ENCODE results near the gene RPH3AL.

The RPH3AL gene

DNA sequence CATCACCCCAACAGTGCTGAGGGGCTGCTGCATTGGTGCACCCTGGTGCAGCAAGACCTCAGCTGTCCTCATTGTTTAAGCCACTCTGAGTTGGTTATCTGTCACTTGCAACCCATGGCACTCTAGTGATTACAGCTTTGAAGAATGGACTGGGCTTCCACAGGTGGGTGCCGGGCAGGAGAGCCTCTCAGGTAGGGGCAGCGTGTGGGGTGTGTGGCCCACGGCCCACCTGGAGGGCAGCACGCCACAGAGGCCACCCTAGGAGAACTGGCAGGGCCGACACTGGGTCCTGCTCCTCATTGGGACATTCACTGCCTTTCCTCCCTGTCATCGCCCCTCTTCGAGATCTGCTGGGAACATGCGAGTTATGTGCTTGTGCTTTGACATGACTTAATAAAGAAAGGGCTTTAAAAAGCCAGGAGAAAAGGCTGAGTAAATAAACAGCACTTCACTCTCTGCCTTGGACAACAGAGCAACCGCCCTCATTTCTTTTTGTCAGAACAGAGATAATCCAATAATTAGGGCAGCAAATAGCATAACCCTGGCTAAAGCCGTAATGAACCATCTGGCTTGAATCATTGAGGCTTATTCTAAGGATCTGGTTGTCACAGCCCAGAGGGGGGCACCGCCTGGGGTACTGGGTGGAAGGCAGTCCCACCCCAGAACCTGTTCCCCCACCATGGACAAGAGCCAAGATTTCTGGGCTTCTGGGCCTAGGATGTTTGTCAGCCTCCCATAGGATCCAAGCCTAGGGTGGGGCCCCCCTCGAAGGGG lies 174.1 kb downstream of the RPH3AL start:
- Histone ChIP-seq H3K9me3 (replicated peaks in 1 of 2; ENCODE audit: control insufficient read depth in 2 of 2, insufficient read depth in 1 of 2, low read depth in 1 of 2, low read length in 2 of 2) (no peaks in the 10 kb centered on the region), H3K18ac (ENCODE audit: low read length) (no peak overlapping the region), H2BK5ac (ENCODE audit: low read length) (no peak overlapping the region), H4K91ac (ENCODE audit: low read depth, low read length, poor library complexity) (no peak overlapping the region), H3K4ac (ENCODE audit: low read length) (no peak overlapping the region), H3K27me3 (ENCODE audit: control insufficient read depth in 3 of 3, insufficient read depth in 3 of 3, low read depth in 1 of 3, low read length in 3 of 3) (peaks cover 10 to 92% (median 45%) of the 10 kb centered on the region in 3 experiments), H2AK5ac (ENCODE audit: low read depth, low read length) (peak overlapping the region; percentile 76), H3K79me1 (ENCODE audit: low read depth, low read length) (no peaks in the 10 kb centered on the region), H3K9ac (ENCODE audit: low read depth, low read length, poor library complexity) (no peak overlapping the region), H3K36me3 (replicated peaks in 1 of 2; ENCODE audit: control insufficient read depth in 2 of 2, insufficient read depth in 2 of 2, low read length in 2 of 2) (no peaks in the 10 kb centered on the region), H2BK12ac (ENCODE audit: low read length) (no peak overlapping the region), H3K4me1 (ENCODE audit: control insufficient read depth in 2 of 2, insufficient read depth in 1 of 2, low read depth in 1 of 2, low read length in 2 of 2) (peaks cover 3 to 7% of the 10 kb centered on the region in 2 donors), H3K23ac (ENCODE audit: low read depth, low read length, poor library complexity) (no peak overlapping the region), H4K8ac (ENCODE audit: low read depth, low read length) (no peak overlapping the region), H3K27ac (replicated peaks; ENCODE audit: low read length) (no peak overlapping the region), H2AFZ (ENCODE audit: low read length) (no peak overlapping the region), H3K14ac (ENCODE audit: low read length) (no peak overlapping the region), H3K4me3 (ENCODE audit: low read length in 2 of 2) (no peak overlapping the region), H2BK15ac (ENCODE audit: low read length) (no peak overlapping the region), H3K4me2 (ENCODE audit: insufficient read depth, low read length, poor library complexity, severe bottlenecking) (no peak overlapping the region), H2BK120ac (ENCODE audit: low read depth, low read length) (no peak overlapping the region)
- no CpG with 5 or more reads among the region's 12 CpGs for WGBS, 2 donors (ENCODE audit: extremely low coverage in 2 of 2, insufficient read length in 2 of 2, insufficient replicate concordance in 1 of 2)
- no peak for DNase-seq (ENCODE audit: low spot score)

DNA sequence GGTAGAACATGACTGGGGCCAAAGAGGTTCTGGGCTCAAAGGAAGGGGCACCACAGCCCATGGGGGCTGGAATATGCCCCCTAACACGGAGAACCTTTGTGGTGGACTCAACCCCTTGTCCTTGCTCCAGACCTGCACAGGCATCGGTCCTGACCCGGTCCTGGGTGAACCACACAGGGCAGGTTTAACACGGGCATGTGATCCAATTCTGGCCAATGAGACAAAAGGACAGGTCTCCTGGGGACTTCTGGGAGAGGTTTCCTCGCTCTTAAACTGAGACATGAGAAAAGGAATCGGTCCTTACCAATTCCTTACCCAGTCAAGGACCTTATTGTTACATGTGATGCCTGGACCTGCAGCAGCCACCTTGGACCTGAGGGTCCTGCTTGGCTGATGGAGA lies 174.8 kb downstream of the RPH3AL start:
- WGBS, 2 donors (ENCODE audit: extremely low coverage in 2 of 2, insufficient read length in 2 of 2, insufficient replicate concordance in 1 of 2) = no CpG with 5 or more reads among the region's 6 CpGs
- H4K8ac ChIP-seq (ENCODE audit: low read depth, low read length) = no peak overlapping the region
- DNase-seq (ENCODE audit: low spot score) = no peak
- H3K14ac ChIP-seq (ENCODE audit: low read length) = no peak overlapping the region
- no peak overlapping the region for H3K9ac ChIP-seq (ENCODE audit: low read depth, low read length, poor library complexity)
- peaks cover 10 to 90% (median 39%) of the 10 kb centered on the region in 3 experiments for H3K27me3 ChIP-seq (ENCODE audit: control insufficient read depth in 3 of 3, insufficient read depth in 3 of 3, low read depth in 1 of 3, low read length in 3 of 3)
- H3K36me3 ChIP-seq (replicated peaks in 1 of 2; ENCODE audit: control insufficient read depth in 2 of 2, insufficient read depth in 2 of 2, low read length in 2 of 2) = no peaks in the 10 kb centered on the region
- no peak overlapping the region for H3K27ac ChIP-seq (replicated peaks; ENCODE audit: low read length)
- no peak overlapping the region for H3K4me3 ChIP-seq (ENCODE audit: low read length in 2 of 2)
- no peaks in the 10 kb centered on the region for H3K79me1 ChIP-seq (ENCODE audit: low read depth, low read length)
- no peak overlapping the region for H3K4me2 ChIP-seq (ENCODE audit: insufficient read depth, low read length, poor library complexity, severe bottlenecking)
- no peak overlapping the region for H2BK5ac ChIP-seq (ENCODE audit: low read length)
- no peak overlapping the region for H3K23ac ChIP-seq (ENCODE audit: low read depth, low read length, poor library complexity)
- H2BK15ac ChIP-seq (ENCODE audit: low read length) = no peak overlapping the region
- H3K9me3 ChIP-seq (replicated peaks in 1 of 2; ENCODE audit: control insufficient read depth in 2 of 2, insufficient read depth in 1 of 2, low read depth in 1 of 2, low read length in 2 of 2) = no peaks in the 10 kb centered on the region
- no peak overlapping the region for H2AFZ ChIP-seq (ENCODE audit: low read length)
- no peak overlapping the region for H4K91ac ChIP-seq (ENCODE audit: low read depth, low read length, poor library complexity)
- no peak overlapping the region for H2BK120ac ChIP-seq (ENCODE audit: low read depth, low read length)
- H3K4me1 ChIP-seq (ENCODE audit: control insufficient read depth in 2 of 2, insufficient read depth in 1 of 2, low read depth in 1 of 2, low read length in 2 of 2) = peaks cover 3 to 7% of the 10 kb centered on the region in 2 donors
- H3K18ac ChIP-seq (ENCODE audit: low read length) = no peak overlapping the region
- no peak overlapping the region for H3K4ac ChIP-seq (ENCODE audit: low read length)
- no peak overlapping the region for H2AK5ac ChIP-seq (ENCODE audit: low read depth, low read length)
- H2BK12ac ChIP-seq (ENCODE audit: low read length) = no peak overlapping the region

DNA sequence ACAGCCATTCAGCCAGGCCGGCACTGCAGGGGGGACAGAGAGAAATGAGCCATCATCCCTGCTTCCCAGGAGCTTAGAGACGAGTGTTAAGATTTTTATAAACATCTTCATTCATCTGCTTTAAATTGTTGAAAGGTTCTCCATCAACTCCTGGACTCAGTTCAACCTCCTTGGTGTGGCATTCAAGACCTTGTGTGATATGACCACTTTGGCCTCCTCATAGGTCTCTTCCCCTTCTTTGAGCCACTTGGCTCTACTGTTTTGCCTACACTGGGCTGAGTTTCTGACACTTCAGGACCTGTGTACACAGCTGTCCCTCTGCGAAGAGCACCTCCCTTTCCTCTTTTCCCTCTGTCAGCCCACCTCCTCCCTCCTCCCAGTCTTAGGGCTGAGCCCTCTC lies 175.5 kb downstream of the RPH3AL start:
- Histone ChIP-seq H2AFZ (ENCODE audit: low read length) (no peak overlapping the region), H3K23ac (ENCODE audit: low read depth, low read length, poor library complexity) (no peak overlapping the region), H3K9me3 (replicated peaks in 1 of 2; ENCODE audit: control insufficient read depth in 2 of 2, insufficient read depth in 1 of 2, low read depth in 1 of 2, low read length in 2 of 2) (no peaks in the 10 kb centered on the region), H2BK12ac (ENCODE audit: low read length) (no peak overlapping the region), H4K91ac (ENCODE audit: low read depth, low read length, poor library complexity) (no peak overlapping the region), H2BK5ac (ENCODE audit: low read length) (no peak overlapping the region), H3K4me3 (ENCODE audit: low read length in 2 of 2) (no peak overlapping the region), H3K14ac (ENCODE audit: low read length) (no peak overlapping the region), H3K27ac (replicated peaks; ENCODE audit: low read length) (no peak overlapping the region), H3K18ac (ENCODE audit: low read length) (no peak overlapping the region), H4K8ac (ENCODE audit: low read depth, low read length) (no peak overlapping the region), H3K9ac (ENCODE audit: low read depth, low read length, poor library complexity) (no peak overlapping the region), H2AK5ac (ENCODE audit: low read depth, low read length) (no peak overlapping the region), H3K4me1 (ENCODE audit: control insufficient read depth in 2 of 2, insufficient read depth in 1 of 2, low read depth in 1 of 2, low read length in 2 of 2) (peaks cover 3 to 7% of the 10 kb centered on the region in 2 donors), H3K36me3 (replicated peaks in 1 of 2; ENCODE audit: control insufficient read depth in 2 of 2, insufficient read depth in 2 of 2, low read length in 2 of 2) (no peaks in the 10 kb centered on the region), H3K4me2 (ENCODE audit: insufficient read depth, low read length, poor library complexity, severe bottlenecking) (no peak overlapping the region), H2BK120ac (ENCODE audit: low read depth, low read length) (no peak overlapping the region), H3K79me1 (ENCODE audit: low read depth, low read length) (no peaks in the 10 kb centered on the region), H3K4ac (ENCODE audit: low read length) (no peak overlapping the region), H2BK15ac (ENCODE audit: low read length) (no peak overlapping the region), H3K27me3 (ENCODE audit: control insufficient read depth in 3 of 3, insufficient read depth in 3 of 3, low read depth in 1 of 3, low read length in 3 of 3) (peaks cover 10 to 87% (median 33%) of the 10 kb centered on the region in 3 experiments)
- no peak for DNase-seq (ENCODE audit: low spot score)
- no CpG with 5 or more reads among the region's 3 CpGs for WGBS, 2 donors (ENCODE audit: extremely low coverage in 2 of 2, insufficient read length in 2 of 2, insufficient replicate concordance in 1 of 2)

DNA sequence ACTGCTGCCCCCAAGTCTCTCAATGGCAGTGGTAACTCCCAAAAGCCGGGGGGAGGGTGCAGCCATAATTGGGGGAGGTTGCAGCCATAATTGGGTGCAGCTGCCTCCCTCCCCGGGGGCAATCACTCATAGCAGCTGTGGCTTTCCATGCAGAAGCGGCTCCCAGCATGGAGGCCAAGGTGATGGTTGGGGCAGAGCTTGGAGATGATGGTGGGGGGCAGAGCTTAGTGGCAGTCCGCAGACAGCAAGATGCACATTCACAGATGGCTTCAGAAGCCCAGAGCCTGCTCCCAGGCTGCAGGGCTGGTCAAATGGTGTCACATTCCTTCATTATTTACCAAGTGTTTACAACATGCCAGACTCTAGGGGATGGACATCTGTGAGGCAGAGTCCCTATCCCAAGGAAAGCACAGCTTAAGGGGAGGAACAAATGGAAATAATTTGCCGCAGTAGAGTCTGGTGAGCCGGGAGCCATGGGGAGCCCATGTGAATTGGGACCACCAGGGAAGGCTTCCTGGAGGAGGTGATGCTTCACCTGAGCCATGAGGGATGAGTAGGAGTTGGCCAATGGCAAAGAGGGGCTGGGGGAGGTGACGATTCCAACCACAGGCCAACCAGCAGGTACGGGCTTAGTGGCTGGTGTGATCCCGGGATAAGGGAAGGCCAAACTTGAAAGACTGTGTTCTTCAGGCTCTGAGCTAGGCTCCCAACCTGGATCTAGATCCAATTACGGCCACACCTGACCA lies 179.3 kb downstream of the RPH3AL start:
- Histone ChIP-seq H2BK5ac (ENCODE audit: low read length) (no peak overlapping the region), H3K27ac (replicated peaks; ENCODE audit: low read length) (no peak overlapping the region), H3K27me3 (ENCODE audit: control insufficient read depth in 3 of 3, insufficient read depth in 3 of 3, low read depth in 1 of 3, low read length in 3 of 3) (peaks cover 0 to 51% (median 0%) of the 10 kb centered on the region in 3 experiments), H2BK120ac (ENCODE audit: low read depth, low read length) (no peak overlapping the region), H2AFZ (ENCODE audit: low read length) (no peak overlapping the region), H2AK5ac (ENCODE audit: low read depth, low read length) (no peak overlapping the region), H3K36me3 (replicated peaks in 1 of 2; ENCODE audit: control insufficient read depth in 2 of 2, insufficient read depth in 2 of 2, low read length in 2 of 2) (no peaks in the 10 kb centered on the region), H4K91ac (ENCODE audit: low read depth, low read length, poor library complexity) (no peak overlapping the region), H2BK12ac (ENCODE audit: low read length) (no peak overlapping the region), H2BK15ac (ENCODE audit: low read length) (peak overlapping the region; percentile 19), H3K4ac (ENCODE audit: low read length) (no peak overlapping the region), H4K8ac (ENCODE audit: low read depth, low read length) (no peak overlapping the region), H3K14ac (ENCODE audit: low read length) (no peak overlapping the region), H3K9ac (ENCODE audit: low read depth, low read length, poor library complexity) (no peak overlapping the region), H3K79me1 (ENCODE audit: low read depth, low read length) (no peaks in the 10 kb centered on the region), H3K18ac (ENCODE audit: low read length) (peak overlapping the region; percentile 59), H3K4me1 (ENCODE audit: control insufficient read depth in 2 of 2, insufficient read depth in 1 of 2, low read depth in 1 of 2, low read length in 2 of 2) (no peaks in the 10 kb centered on the region), H3K23ac (ENCODE audit: low read depth, low read length, poor library complexity) (no peak overlapping the region), H3K4me2 (ENCODE audit: insufficient read depth, low read length, poor library complexity, severe bottlenecking) (no peak overlapping the region), H3K9me3 (replicated peaks in 1 of 2; ENCODE audit: control insufficient read depth in 2 of 2, insufficient read depth in 1 of 2, low read depth in 1 of 2, low read length in 2 of 2) (no peaks in the 10 kb centered on the region), H3K4me3 (ENCODE audit: low read length in 2 of 2) (no peak overlapping the region)
- no CpG with 5 or more reads among the region's 10 CpGs for WGBS, 2 donors (ENCODE audit: extremely low coverage in 2 of 2, insufficient read length in 2 of 2, insufficient replicate concordance in 1 of 2)
- DNase-seq (ENCODE audit: low spot score) = no peak
